Measurements from ENCODE around the gene CDKN1C. TPM values are rescaled to one million over a fixed set of nuclear protein-coding genes. Genes with fewer than 3 reads are reported as not detected.

CDKN1C gene
- total RNA-seq, 4 donors from 2014 or later: 14.3 to 50.9 (median 37.3) TPM

GRCh38 chr11:2838676-2839294, 46.8 kb downstream of the CDKN1C start:
- H3K4me1 ChIP-seq: peaks cover 11% of the 10 kb centered on the region
- H3K9me3 ChIP-seq: no peaks in the 10 kb centered on the region
- TF ChIP-seq, protein P1, sequence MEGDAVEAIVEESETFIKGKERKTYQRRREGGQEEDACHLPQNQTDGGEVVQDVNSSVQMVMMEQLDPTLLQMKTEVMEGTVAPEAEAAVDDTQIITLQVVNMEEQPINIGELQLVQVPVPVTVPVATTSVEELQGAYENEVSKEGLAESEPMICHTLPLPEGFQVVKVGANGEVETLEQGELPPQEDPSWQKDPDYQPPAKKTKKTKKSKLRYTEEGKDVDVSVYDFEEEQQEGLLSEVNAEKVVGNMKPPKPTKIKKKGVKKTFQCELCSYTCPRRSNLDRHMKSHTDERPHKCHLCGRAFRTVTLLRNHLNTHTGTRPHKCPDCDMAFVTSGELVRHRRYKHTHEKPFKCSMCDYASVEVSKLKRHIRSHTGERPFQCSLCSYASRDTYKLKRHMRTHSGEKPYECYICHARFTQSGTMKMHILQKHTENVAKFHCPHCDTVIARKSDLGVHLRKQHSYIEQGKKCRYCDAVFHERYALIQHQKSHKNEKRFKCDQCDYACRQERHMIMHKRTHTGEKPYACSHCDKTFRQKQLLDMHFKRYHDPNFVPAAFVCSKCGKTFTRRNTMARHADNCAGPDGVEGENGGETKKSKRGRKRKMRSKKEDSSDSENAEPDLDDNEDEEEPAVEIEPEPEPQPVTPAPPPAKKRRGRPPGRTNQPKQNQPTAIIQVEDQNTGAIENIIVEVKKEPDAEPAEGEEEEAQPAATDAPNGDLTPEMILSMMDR (IDR thresholded peaks at IDR 0.05): no peak
- no peak overlapping the region for H3K4me3 ChIP-seq
- no peak overlapping the region for H3K27ac ChIP-seq
- no peaks in the 10 kb centered on the region for H3K27me3 ChIP-seq
- DNase-seq (ENCODE audit: low spot score in 2 of 2): no peak
- no peaks in the 10 kb centered on the region for H3K36me3 ChIP-seq
- WGBS: 84% methylated on average over 14 of the region's 25 CpGs

- no peak overlapping the region for H3K4me3 ChIP-seq
- DNase-seq (ENCODE audit: low spot score in 2 of 2): no peak
- peaks cover 8% of the 10 kb centered on the region for H3K4me1 ChIP-seq
- no peaks in the 10 kb centered on the region for H3K27me3 ChIP-seq
- TF ChIP-seq, protein P1 (IDR thresholded peaks at IDR 0.05): no peak
- TF ChIP-seq POLR2A (IDR thresholded peaks at IDR 0.05): no peak
- no peak for TF ChIP-seq EP300 (IDR thresholded peaks at IDR 0.05)
- TF ChIP-seq POLR2AphosphoS5 (IDR thresholded peaks at IDR 0.05): no peak
- no peak overlapping the region for H3K27ac ChIP-seq
- H3K36me3 ChIP-seq: no peaks in the 10 kb centered on the region
- whole genome bisulfite sequencing: 63% methylated on average over 11 of the region's 11 CpGs
- no peaks in the 10 kb centered on the region for H3K9me3 ChIP-seq
Measured at GRCh38 chr11:2838091-2838490, 47.5 kb downstream of the CDKN1C start.

GRCh38 chr11:2837651-2838050, 47.9 kb downstream of the CDKN1C start:
- WGBS: 86% methylated on average over 7 of the region's 12 CpGs
- DNase-seq (ENCODE audit: low spot score in 2 of 2): no peak
- no peak overlapping the region for H3K27ac ChIP-seq
- no peaks in the 10 kb centered on the region for H3K27me3 ChIP-seq
- no peak for TF ChIP-seq POLR2AphosphoS5 (IDR thresholded peaks at IDR 0.05)
- TF ChIP-seq, protein P1 (IDR thresholded peaks at IDR 0.05): no peak
- no peak for TF ChIP-seq EP300 (IDR thresholded peaks at IDR 0.05)
- TF ChIP-seq POLR2A (IDR thresholded peaks at IDR 0.05): no peak
- no peaks in the 10 kb centered on the region for H3K36me3 ChIP-seq
- peaks cover 8% of the 10 kb centered on the region for H3K4me1 ChIP-seq
- no peak overlapping the region for H3K4me3 ChIP-seq
- H3K9me3 ChIP-seq: no peaks in the 10 kb centered on the region

GRCh38 chr11:2837096-2837601, 48.4 kb downstream of the CDKN1C start:
- no peaks in the 10 kb centered on the region for H3K27me3 ChIP-seq
- TF ChIP-seq EP300 (IDR thresholded peaks at IDR 0.05) (no peak), POLR2AphosphoS5 (IDR thresholded peaks at IDR 0.05) (no peak), POLR2A (IDR thresholded peaks at IDR 0.05) (no peak)
- TF ChIP-seq, protein P1 (IDR thresholded peaks at IDR 0.05): peak in 1 of 2 donors; percentile 43
- WGBS: 40% methylated on average over 2 of the region's 20 CpGs
- peaks cover 8% of the 10 kb centered on the region for H3K4me1 ChIP-seq
- H3K9me3 ChIP-seq: no peaks in the 10 kb centered on the region
- DNase-seq (ENCODE audit: low spot score in 2 of 2): peak; percentile 83 to 91
- no peaks in the 10 kb centered on the region for H3K36me3 ChIP-seq
- H3K4me3 ChIP-seq: no peak overlapping the region
- no peak overlapping the region for H3K27ac ChIP-seq

DNA sequence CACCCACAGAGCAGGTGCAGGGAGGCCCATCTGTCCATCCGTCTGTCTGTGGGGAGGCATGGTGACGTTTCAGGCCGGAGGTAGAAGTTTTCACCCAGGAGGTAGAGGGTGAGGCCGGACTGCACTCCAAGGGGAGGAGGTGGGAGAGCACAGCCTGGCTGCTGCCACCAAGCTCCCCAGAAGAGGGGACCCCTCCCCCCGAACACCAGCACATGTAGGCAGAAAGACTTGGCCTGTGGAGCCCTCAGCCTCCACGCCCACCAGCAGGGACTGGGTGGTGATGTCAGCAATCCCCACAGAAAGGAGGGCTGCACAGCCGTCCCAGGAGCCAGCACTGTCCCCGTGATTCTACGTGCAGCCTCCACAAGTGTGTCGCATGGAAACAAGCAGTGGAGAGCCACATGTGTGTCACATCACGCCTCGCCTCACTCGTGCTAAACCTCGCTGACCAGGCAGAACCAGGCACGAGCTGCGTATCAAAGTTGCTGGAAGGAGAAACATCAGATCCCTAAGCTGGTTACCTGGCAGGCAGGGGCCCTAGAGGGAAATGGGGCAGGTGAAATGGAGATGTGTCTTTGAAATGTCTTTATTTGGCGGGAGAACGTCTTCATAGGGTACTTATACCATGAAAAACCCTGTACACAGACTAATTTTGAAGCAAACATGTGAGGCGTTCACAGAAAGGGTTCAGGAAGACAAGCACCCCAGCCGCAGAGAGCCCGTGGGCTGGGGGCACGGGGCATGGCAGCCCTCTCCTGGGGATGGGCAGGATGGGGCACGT, 49.1 kb downstream of the CDKN1C start:
- TF ChIP-seq POLR2A (IDR thresholded peaks at IDR 0.05): no peak
- TF ChIP-seq, protein P1 (IDR thresholded peaks at IDR 0.05): no peak
- TF ChIP-seq POLR2AphosphoS5 (IDR thresholded peaks at IDR 0.05): no peak
- TF ChIP-seq EP300 (IDR thresholded peaks at IDR 0.05): no peak
- H3K27ac ChIP-seq: no peak overlapping the region
- no peaks in the 10 kb centered on the region for H3K9me3 ChIP-seq
- no peaks in the 10 kb centered on the region for H3K36me3 ChIP-seq
- 63% methylated on average over 18 of the region's 23 CpGs for WGBS
- H3K27me3 ChIP-seq: no peaks in the 10 kb centered on the region
- no peak overlapping the region for H3K4me3 ChIP-seq
- no peak for DNase-seq (ENCODE audit: low spot score in 2 of 2)
- H3K4me1 ChIP-seq: peaks cover 8% of the 10 kb centered on the region
